ENCODE data around the gene GZF1. TPM values are rescaled to one million over a fixed set of nuclear protein-coding genes. Genes with fewer than 3 reads are reported as not detected.
A peak's percentile ranks its signal among the peaks of the same experiment; 100 is the strongest.

The GZF1 gene
- total and polyA plus RNA-seq, 5 donors, result 10.4 to 24.8 (median 20.6) TPM

DNA sequence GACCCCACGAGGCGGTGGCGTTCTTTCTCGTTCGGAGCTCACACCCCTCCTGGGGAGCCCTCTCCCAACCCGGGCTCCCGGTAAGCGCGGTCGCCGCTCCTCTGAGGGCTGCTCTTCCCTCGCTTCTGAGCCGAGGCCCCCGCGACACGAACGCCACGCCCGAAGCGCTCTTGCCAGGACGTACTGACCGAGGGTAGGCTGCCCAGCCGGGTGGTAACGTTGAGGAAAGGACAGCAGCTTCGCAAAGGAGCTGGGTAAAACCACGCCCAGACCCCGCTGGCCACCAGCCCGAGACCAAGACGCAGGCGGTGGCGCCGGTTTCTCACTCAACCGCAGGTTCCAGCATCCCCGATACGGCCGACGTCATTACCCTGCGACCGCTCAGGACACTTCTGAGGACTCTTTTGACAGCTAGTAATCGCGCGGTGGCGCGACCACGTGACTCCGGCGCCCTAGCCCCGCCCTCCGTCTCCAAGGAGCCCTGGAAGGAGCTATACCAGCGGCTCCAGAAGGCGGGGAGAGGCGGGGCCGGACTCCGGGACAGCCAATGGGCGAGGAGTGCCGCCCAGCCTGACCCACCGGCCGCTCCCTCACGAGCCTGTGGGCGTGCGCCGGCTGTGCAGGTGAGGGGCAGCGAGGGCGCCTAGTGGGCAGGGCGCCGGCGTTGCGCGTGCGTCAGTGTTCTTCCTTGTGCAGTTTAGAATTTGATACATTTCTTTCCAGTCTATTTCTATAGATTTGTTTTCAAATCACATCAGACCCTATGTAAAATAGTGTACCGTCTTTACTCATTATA lies 4.0 kb upstream of the GZF1 start:
- Histone ChIP-seq H3K4me3 (ENCODE audit: low read length) (peak overlapping the region; percentile 38), H3K9me3 (ENCODE audit: control insufficient read depth, low read length) (no peaks in the 10 kb centered on the region), H3K27ac (ENCODE audit: low read length) (peak overlapping the region; percentile 77), H3K4me1 (ENCODE audit: control insufficient read depth, insufficient read depth, low read length) (no peaks in the 10 kb centered on the region), H3K27me3 (ENCODE audit: control insufficient read depth, insufficient read depth) (no peaks in the 10 kb centered on the region)
- ATAC-seq (peak; percentile 89 to 91), DNase-seq (peak; percentile 100)
- intact Hi-C loops (cut with DNase I), result no loop called here
- WGBS, result under 1% methylated on average over 71 of the region's 71 CpGs

DNA sequence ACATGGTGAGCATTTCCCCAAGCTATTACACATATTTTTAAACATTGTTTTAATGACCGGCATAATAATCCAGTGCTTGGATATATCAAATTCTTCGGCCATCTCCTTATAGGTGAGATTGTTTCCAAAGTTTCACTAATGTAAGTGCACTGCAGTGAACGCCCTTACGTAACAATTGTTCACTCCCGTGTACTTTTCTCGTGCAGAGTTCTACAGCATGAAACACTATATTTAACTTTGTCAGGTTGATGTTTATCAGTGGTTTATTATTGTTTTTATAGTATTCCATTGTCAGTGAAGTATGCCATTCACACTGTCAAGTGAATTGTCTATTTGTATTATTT lies 3.4 kb upstream of the GZF1 start:
- Histone ChIP-seq H3K27me3 (ENCODE audit: control insufficient read depth, insufficient read depth) (no peaks in the 10 kb centered on the region), H3K9me3 (ENCODE audit: control insufficient read depth, low read length) (no peaks in the 10 kb centered on the region), H3K4me1 (ENCODE audit: control insufficient read depth, insufficient read depth, low read length) (no peaks in the 10 kb centered on the region), H3K4me3 (ENCODE audit: low read length) (peak overlapping the region; percentile 12), H3K27ac (ENCODE audit: low read length) (no peak overlapping the region)
- no peak for ATAC-seq
- no peak for DNase-seq
- WGBS, result 29% methylated on average over 6 of the region's 6 CpGs
- intact Hi-C loops (cut with DNase I), result no loop called here

DNA sequence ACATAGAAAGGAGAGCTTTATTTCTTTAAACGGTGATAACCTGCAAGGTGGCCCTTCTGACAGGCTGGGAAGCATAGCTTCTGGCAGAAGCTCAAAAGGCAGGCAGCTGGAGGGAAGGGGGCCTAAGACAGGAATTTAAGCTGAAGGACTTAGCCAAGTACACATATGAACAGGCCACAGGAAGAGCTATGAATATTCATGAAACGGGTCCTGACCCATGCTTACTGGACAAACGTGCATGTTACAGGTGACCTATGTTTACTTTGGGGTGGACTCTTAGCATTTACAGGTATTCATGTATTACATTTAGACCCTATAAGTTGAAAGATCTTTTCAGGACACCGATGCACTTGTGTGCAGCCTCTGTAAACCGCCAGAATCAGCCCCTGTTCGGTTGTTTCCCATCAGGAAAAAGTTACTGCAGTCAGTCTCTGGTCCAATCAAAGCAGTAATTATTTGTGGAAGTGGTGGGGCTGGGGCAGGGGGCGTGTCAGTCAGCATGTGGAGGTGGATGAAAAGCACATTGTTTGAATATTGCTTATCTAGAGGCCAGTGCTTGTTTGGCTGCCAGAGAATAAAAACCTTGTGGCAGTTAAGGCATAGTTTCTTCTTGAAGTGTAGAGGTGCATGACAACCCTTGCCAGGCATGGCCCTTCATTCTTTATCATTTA lies 2.9 kb upstream of the GZF1 start:
- H3K9me3 ChIP-seq (ENCODE audit: control insufficient read depth, low read length), result no peaks in the 10 kb centered on the region
- no peaks in the 10 kb centered on the region for H3K4me1 ChIP-seq (ENCODE audit: control insufficient read depth, insufficient read depth, low read length)
- H3K27me3 ChIP-seq (ENCODE audit: control insufficient read depth, insufficient read depth), result no peaks in the 10 kb centered on the region
- ATAC-seq (no peak), DNase-seq (no peak)
- intact Hi-C loops (cut with DNase I), result no loop called here
- no peak overlapping the region for H3K4me3 ChIP-seq (ENCODE audit: low read length)
- 64% methylated on average over 7 of the region's 7 CpGs for WGBS
- no peak overlapping the region for H3K27ac ChIP-seq (ENCODE audit: low read length)

DNA sequence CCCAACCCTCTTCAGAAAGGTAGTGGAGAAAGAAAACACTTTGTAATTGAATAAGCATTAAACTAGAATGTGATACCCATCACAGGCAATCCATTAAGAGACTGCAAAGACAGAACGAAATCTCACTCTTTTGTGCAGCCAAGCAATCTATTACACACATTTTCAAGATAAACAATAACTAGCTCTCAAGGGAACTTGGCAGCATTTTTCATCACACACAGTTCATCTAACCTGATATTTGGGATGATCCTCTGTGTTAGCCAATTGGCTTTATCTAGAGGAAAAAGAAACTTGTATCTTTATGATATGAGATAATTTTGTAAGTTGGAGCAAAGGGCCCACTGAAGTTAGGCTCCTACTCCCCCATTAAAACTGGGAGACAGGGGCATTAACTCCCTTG lies 1.5 kb upstream of the GZF1 start:
- no peak for ATAC-seq
- no peak for DNase-seq
- H3K27me3 ChIP-seq (ENCODE audit: control insufficient read depth, insufficient read depth), result no peaks in the 10 kb centered on the region
- no peak overlapping the region for H3K4me3 ChIP-seq (ENCODE audit: low read length)
- no peak overlapping the region for H3K27ac ChIP-seq (ENCODE audit: low read length)
- no peaks in the 10 kb centered on the region for H3K9me3 ChIP-seq (ENCODE audit: control insufficient read depth, low read length)
- 70% methylated on average over 1 of the region's 1 CpG for WGBS
- H3K4me1 ChIP-seq (ENCODE audit: control insufficient read depth, insufficient read depth, low read length), result peaks cover 2% of the 10 kb centered on the region
- intact Hi-C loops (cut with DNase I), result no loop called here

DNA sequence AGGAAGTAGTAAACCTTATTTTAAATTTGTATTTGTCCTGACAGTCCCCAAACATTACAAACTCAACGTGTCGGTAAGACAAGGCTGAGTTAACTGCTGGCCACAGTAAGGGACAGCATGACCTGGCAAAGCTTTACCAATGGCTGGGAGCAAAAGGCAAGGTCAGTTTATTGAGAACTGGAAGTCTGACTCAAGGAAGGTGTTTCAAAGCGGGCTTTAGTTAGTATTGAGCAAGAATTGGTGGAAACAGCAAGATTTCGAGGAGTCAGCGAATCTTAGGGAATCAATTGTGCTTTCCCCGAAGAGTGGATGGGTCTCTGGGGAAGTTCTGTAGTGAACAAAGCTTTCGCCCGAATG lies 885 bp upstream of the GZF1 start:
- no peaks in the 10 kb centered on the region for H3K9me3 ChIP-seq (ENCODE audit: control insufficient read depth, low read length)
- H3K4me3 ChIP-seq (ENCODE audit: low read length), result peak overlapping the region; percentile 40
- DNase-seq (no peak), ATAC-seq (no peak)
- peaks cover 2% of the 10 kb centered on the region for H3K4me1 ChIP-seq (ENCODE audit: control insufficient read depth, insufficient read depth, low read length)
- 4% methylated on average over 8 of the region's 8 CpGs for WGBS
- H3K27me3 ChIP-seq (ENCODE audit: control insufficient read depth, insufficient read depth), result no peaks in the 10 kb centered on the region
- peak overlapping the region; percentile 87 for H3K27ac ChIP-seq (ENCODE audit: low read length)
- intact Hi-C loops (cut with DNase I), result no loop called here

DNA sequence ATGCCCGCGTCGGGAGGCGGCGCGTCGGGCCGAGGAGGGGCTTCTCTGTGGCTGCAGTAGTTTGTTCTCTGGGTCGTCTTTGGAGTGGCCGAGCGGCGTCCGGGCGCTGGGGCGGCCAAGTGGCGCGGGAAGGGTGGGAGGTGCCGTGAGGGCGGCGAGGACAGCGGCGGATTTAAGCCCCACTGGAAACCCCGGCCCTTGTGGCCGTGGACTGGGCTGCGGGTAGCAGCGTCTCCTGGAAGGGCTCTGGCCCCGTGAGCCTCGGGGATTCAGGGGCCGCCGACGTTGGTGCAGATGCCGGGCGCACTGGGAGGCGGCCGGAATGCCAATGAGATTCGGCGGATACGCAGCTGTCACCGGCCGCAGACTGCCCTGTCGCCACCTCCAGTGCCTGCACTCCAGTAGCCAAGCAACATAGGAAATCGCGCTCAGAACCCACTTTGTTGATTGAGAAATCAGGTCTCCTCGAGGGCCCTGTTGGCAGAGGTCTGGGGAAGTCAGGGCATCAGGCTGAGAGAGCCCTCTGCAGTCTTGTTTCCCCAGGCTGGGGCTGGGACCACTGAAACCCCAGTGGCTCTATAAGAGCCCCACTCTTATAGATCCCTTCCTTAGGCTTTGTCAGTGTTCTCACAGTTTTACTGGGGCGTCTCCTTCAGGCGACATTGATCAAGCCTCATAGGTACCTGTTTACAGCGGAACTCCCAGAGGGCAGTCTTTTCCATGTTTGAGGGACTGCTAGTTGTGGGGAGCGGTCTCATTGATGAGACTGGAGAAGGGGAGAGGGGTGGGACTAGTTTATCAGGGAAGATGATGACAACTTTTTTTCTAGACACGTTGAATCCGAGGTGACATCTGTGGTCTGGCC lies 642 bp downstream of the GZF1 start:
- DNase-seq, result peak; percentile 59 to 84 (median 81)

DNA sequence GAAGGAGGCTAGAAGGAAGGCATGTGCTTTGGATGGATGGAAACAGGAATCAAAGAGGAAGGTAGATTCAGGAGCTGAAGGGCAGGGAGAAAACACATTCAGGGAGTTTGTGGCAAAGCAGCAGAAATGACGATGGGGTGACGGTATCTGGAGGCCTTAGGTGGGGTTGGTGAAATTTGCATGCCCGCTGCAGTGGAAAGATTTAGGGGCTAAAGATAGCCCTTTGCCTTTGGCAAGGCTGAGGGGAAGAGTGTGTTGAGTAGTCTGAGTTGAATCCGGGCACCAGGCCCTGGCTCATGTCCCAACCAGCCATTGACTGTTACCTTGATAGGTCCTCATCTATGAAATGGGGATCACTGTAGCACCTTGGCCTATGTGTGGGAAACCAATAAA lies 1.3 kb downstream of the GZF1 start:
- Histone ChIP-seq H3K27ac (ENCODE audit: low read length) (peak overlapping the region; percentile 90), H3K9me3 (ENCODE audit: control insufficient read depth, low read length) (no peaks in the 10 kb centered on the region), H3K27me3 (ENCODE audit: control insufficient read depth, insufficient read depth) (no peaks in the 10 kb centered on the region), H3K4me3 (ENCODE audit: low read length) (peak overlapping the region; percentile 73), H3K4me1 (ENCODE audit: control insufficient read depth, insufficient read depth, low read length) (peaks cover 2% of the 10 kb centered on the region)
- intact Hi-C loops (cut with DNase I), result no loop called here
- peak in 1 of 2 donors; percentile 1 for ATAC-seq
- DNase-seq, result peak; percentile 52 to 75 (median 67)
- 54% methylated on average over 4 of the region's 4 CpGs for WGBS

More for the DNA sequence above, 642 bp downstream of the GZF1 start:
- Histone ChIP-seq H3K4me1 (ENCODE audit: control insufficient read depth, insufficient read depth, low read length) (peaks cover 2% of the 10 kb centered on the region), H3K4me3 (ENCODE audit: low read length) (peak overlapping the region; percentile 73), H3K27ac (ENCODE audit: low read length) (peak overlapping the region; percentile 90), H3K9me3 (ENCODE audit: control insufficient read depth, low read length) (no peaks in the 10 kb centered on the region), H3K27me3 (ENCODE audit: control insufficient read depth, insufficient read depth) (no peaks in the 10 kb centered on the region)
- 3% methylated on average over 50 of the region's 50 CpGs for WGBS
- ATAC-seq, result peak in 1 of 2 donors; percentile 19
- intact Hi-C loops (cut with DNase I), result no loop called here

DNA sequence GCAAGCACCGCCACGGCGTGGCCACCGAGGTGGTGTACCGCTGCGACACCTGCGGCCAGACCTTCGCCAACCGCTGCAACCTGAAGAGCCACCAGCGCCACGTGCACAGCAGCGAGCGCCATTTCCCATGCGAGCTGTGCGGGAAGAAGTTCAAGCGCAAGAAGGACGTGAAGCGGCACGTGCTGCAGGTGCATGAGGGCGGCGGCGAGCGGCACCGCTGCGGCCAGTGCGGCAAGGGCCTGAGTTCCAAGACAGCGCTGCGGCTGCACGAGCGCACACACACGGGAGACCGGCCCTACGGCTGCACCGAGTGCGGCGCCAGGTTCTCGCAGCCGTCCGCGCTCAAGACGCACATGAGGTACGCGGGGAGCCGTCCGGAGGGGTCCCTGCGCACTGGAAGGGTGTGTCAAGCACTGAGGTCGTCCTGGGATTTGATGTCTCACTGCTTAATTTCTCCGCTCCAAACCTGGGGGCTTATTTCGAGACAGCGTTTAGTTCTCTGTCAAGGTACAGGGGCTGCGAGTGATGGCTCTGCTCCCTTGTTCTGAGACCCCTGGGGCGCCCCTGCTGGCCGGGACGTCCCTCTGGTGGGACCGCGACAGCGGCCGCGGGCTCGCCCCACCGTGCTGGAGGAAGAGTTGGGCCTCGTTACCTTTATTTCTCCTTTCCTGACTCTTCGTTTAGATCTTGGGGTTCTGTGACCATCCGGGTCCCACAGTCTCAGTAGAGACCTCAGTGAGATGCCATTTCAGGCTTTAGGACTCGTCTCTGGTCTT lies 3.6 kb downstream of the GZF1 start:
- intact Hi-C loops (cut with DNase I), result no loop called here
- DNase-seq, result peak in 1 of 3 donors; percentile 67
- 94% methylated on average over 65 of the region's 65 CpGs for WGBS
- Histone ChIP-seq H3K4me1 (ENCODE audit: control insufficient read depth, insufficient read depth, low read length) (peaks cover 2% of the 10 kb centered on the region), H3K4me3 (ENCODE audit: low read length) (no peak overlapping the region), H3K27ac (ENCODE audit: low read length) (no peak overlapping the region), H3K9me3 (ENCODE audit: control insufficient read depth, low read length) (no peaks in the 10 kb centered on the region), H3K27me3 (ENCODE audit: control insufficient read depth, insufficient read depth) (no peaks in the 10 kb centered on the region)
- ATAC-seq, result no peak

DNA sequence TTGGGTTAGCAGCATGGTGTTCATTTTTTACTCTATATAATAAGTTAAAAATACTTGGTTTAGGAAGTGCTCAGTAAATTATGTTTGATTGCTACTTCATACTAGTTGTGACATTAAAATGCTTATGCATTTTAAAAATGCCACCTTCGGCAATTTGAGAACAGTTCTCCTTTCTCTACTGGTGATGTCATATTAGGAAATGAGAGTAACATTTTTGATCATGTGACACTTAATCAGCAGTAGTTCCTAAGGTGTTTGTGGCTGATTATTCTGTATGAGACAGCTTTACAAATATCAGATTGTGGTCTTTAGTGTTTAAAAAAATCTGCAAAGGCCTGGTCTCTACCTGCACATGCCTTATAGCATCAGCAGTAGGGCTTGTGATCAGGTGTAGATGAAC lies 4.4 kb downstream of the GZF1 start:
- no peaks in the 10 kb centered on the region for H3K9me3 ChIP-seq (ENCODE audit: control insufficient read depth, low read length)
- no peak overlapping the region for H3K4me3 ChIP-seq (ENCODE audit: low read length)
- H3K27ac ChIP-seq (ENCODE audit: low read length), result no peak overlapping the region
- peaks cover 2% of the 10 kb centered on the region for H3K4me1 ChIP-seq (ENCODE audit: control insufficient read depth, insufficient read depth, low read length)
- intact Hi-C loops (cut with DNase I), result no loop called here
- no peak for ATAC-seq
- H3K27me3 ChIP-seq (ENCODE audit: control insufficient read depth, insufficient read depth), result no peaks in the 10 kb centered on the region
- no peak for DNase-seq
- 40% methylated on average over 1 of the region's 1 CpG for WGBS

DNA sequence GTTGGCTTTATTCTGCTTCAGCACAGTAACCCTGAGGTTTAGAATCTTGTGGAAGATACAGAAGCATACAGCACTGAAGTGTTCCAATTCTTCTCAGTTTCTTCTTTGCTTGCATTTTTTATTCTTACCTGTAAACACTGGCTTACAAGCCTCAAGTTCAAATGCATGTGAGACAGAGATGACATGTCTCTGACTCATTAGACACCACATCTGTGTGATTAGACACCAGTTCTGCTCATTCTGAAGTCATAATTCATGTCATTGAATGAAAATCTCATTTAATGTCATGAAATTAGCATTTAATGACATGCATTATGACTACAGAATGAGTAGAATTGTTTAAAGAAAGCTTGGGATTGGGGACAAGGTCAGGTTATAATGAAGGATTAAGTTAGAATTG lies 5.8 kb downstream of the GZF1 start:
- Histone ChIP-seq H3K27ac (ENCODE audit: low read length) (no peak overlapping the region), H3K4me1 (ENCODE audit: control insufficient read depth, insufficient read depth, low read length) (peaks cover 2% of the 10 kb centered on the region), H3K27me3 (ENCODE audit: control insufficient read depth, insufficient read depth) (no peaks in the 10 kb centered on the region), H3K4me3 (ENCODE audit: low read length) (no peak overlapping the region), H3K9me3 (ENCODE audit: control insufficient read depth, low read length) (no peaks in the 10 kb centered on the region)
- intact Hi-C loops (cut with DNase I), result no loop called here
- ATAC-seq (no peak), DNase-seq (no peak)
